ENCODE results near the gene CHAC1. TPM values are rescaled to one million over a fixed set of nuclear protein-coding genes. Genes with fewer than 3 reads are reported as not detected.

Gene CHAC1
- total RNA-seq, 5 donors from 2014 or later (not counting 1 experiment from before 2014, with no cell fraction given) = 0.44 to 7.5 (median 7.2) TPM

- under 1% methylated on average over 76 of the region's 92 CpGs for WGBS (ENCODE audit: insufficient coverage)
- ChIA-PET CTCF (interaction anchor here (0.6 to 1.7 kb wide), 12 partner anchors 10 to 1637 kb away, joined by 3 to 10 read pairs (median 4); partner anchors contain the start of genes CHAC1 (in 2 of the 2) and VPS18 (in 1 of the 2)), POLR2A (interaction anchor here in 1 of 2 donors (0.6 kb wide), 1 partner anchor 58 kb away, joined by 3 read pairs; no protein-coding TSS in a partner anchor)
- peaks cover 28 to 39% (median 38%) of the 10 kb centered on the region in 3 donors for H3K4me1 Mint-ChIP-seq
- peak; percentile 30 to 79 (median 55) for DNase-seq
- H3K4me3 Mint-ChIP-seq = peak overlapping the region; percentile 74 to 87 (median 80)
- no peaks in the 10 kb centered on the region for H3K9me3 Mint-ChIP-seq
- H3K4me3 ChIP-seq (ENCODE audit: control insufficient read depth in 1 of 2, extremely low read depth in 1 of 2, low read length in 1 of 2) = peak overlapping the region; percentile 62 to 89
- H3K27me3 Mint-ChIP-seq = no peaks in the 10 kb centered on the region
- H3K36me3 ChIP-seq (ENCODE audit: control insufficient read depth in 2 of 2, extremely low read depth in 1 of 2, insufficient read depth in 1 of 2, low read length in 1 of 2) = no peaks in the 10 kb centered on the region
- H3K9me3 ChIP-seq = no peaks in the 10 kb centered on the region
- H3K27me3 ChIP-seq (replicated peaks in 1 of 2; ENCODE audit: control insufficient read depth in 2 of 2, extremely low read depth in 1 of 2, insufficient read depth in 2 of 2, low read length in 1 of 2) = peaks cover 0 to 3% of the 10 kb centered on the region in 2 experiments
- ATAC-seq (replicated peaks in 1 of 4) = peak; percentile 66 to 79 (median 74)
- H3K27ac Mint-ChIP-seq = peak overlapping the region; percentile 79 to 91
- H3K36me3 Mint-ChIP-seq = no peaks in the 10 kb centered on the region
- H3K4me1 ChIP-seq (ENCODE audit: control insufficient read depth in 1 of 2, extremely low read depth in 1 of 2, insufficient read depth in 2 of 2, low read length in 2 of 2) = peaks cover 16 to 32% of the 10 kb centered on the region in 2 experiments
- H3K27ac ChIP-seq (ENCODE audit: low read length) = peak overlapping the region; percentile 79
These were observed 11.5 kb upstream of the CHAC1 start for GRCh38 chr15:40941528-40942336.

GRCh38 chr15:40942337-40942854 is 10.9 kb upstream of the CHAC1 start:
- peaks cover 0 to 3% of the 10 kb centered on the region in 2 experiments for H3K27me3 ChIP-seq (replicated peaks in 1 of 2; ENCODE audit: control insufficient read depth in 2 of 2, extremely low read depth in 1 of 2, insufficient read depth in 2 of 2, low read length in 1 of 2)
- POLR2A ChIA-PET = interaction anchor here in 1 of 2 donors (0.5 to 0.6 kb wide), 2 partner anchors 59 to 540 kb away, joined by 3 to 5 read pairs; no protein-coding TSS in a partner anchor
- DNase-seq = peak in 1 of 35 experiments; percentile 38

GRCh38 chr15:40942878-40943277 is 10.4 kb upstream of the CHAC1 start:
- POLR2A ChIA-PET = interaction anchor here in 1 of 2 donors (0.5 kb wide), 1 partner anchor 540 kb away, joined by 5 read pairs; no protein-coding TSS in a partner anchor
- Histone ChIP-seq H3K4me1 (ENCODE audit: control insufficient read depth in 1 of 2, extremely low read depth in 1 of 2, insufficient read depth in 2 of 2, low read length in 2 of 2) (peaks cover 16 to 32% of the 10 kb centered on the region in 2 experiments), H3K27me3 (replicated peaks in 1 of 2; ENCODE audit: control insufficient read depth in 2 of 2, extremely low read depth in 1 of 2, insufficient read depth in 2 of 2, low read length in 1 of 2) (peaks cover 0 to 3% of the 10 kb centered on the region in 2 experiments), H3K27ac (ENCODE audit: low read length) (no peak overlapping the region), H3K4me3 (ENCODE audit: control insufficient read depth in 1 of 2, extremely low read depth in 1 of 2, low read length in 1 of 2) (peak overlapping the region in 1 of 2 donors; percentile 89), H3K9me3 (no peaks in the 10 kb centered on the region), H3K36me3 (ENCODE audit: control insufficient read depth in 2 of 2, extremely low read depth in 1 of 2, insufficient read depth in 1 of 2, low read length in 1 of 2) (no peaks in the 10 kb centered on the region)
- WGBS (ENCODE audit: insufficient coverage) = 95% methylated on average over 8 of the region's 12 CpGs
- ATAC-seq (replicated peaks in 1 of 4) = no peak
- Mint-ChIP-seq H3K4me3 (peak overlapping the region; percentile 74 to 87 (median 80)), H3K27me3 (no peaks in the 10 kb centered on the region), H3K27ac (peak overlapping the region; percentile 79 to 90), H3K4me1 (peaks cover 28 to 39% (median 38%) of the 10 kb centered on the region in 3 donors), H3K36me3 (no peaks in the 10 kb centered on the region), H3K9me3 (no peaks in the 10 kb centered on the region)
- DNase-seq = no peak
- CTCF ChIA-PET = interaction anchor here (0.6 to 1.7 kb wide), 6 partner anchors 11 to 245 kb away, joined by 3 to 11 read pairs (median 6); partner anchors contain the start of gene CHAC1 (in 1 of the 2)

More at GRCh38 chr15:40942337-40942854, 10.9 kb upstream of the CHAC1 start:
- Mint-ChIP-seq H3K4me1 (peaks cover 28 to 39% (median 38%) of the 10 kb centered on the region in 3 donors), H3K36me3 (no peaks in the 10 kb centered on the region), H3K27me3 (no peaks in the 10 kb centered on the region), H3K27ac (peak overlapping the region; percentile 79 to 90), H3K9me3 (no peaks in the 10 kb centered on the region), H3K4me3 (peak overlapping the region; percentile 74 to 87 (median 80))
- no peaks in the 10 kb centered on the region for H3K36me3 ChIP-seq (ENCODE audit: control insufficient read depth in 2 of 2, extremely low read depth in 1 of 2, insufficient read depth in 1 of 2, low read length in 1 of 2)
- H3K4me1 ChIP-seq (ENCODE audit: control insufficient read depth in 1 of 2, extremely low read depth in 1 of 2, insufficient read depth in 2 of 2, low read length in 2 of 2) = peaks cover 16 to 32% of the 10 kb centered on the region in 2 experiments
- WGBS (ENCODE audit: insufficient coverage) = 46% methylated on average over 6 of the region's 15 CpGs
- peak overlapping the region; percentile 79 for H3K27ac ChIP-seq (ENCODE audit: low read length)
- H3K9me3 ChIP-seq = no peaks in the 10 kb centered on the region
- CTCF ChIA-PET = interaction anchor here (0.6 to 1.7 kb wide), 9 partner anchors 9 to 1636 kb away, joined by 3 to 10 read pairs (median 4); partner anchors contain the start of gene CHAC1 (in 2 of the 2)
- peak in 3 of 4 experiments; percentile 1 to 6 (median 5) for ATAC-seq (replicated peaks in 1 of 4)
- H3K4me3 ChIP-seq (ENCODE audit: control insufficient read depth in 1 of 2, extremely low read depth in 1 of 2, low read length in 1 of 2) = peak overlapping the region; percentile 62 to 89

- peaks cover 16 to 32% of the 10 kb centered on the region in 2 experiments for H3K4me1 ChIP-seq (ENCODE audit: control insufficient read depth in 1 of 2, extremely low read depth in 1 of 2, insufficient read depth in 2 of 2, low read length in 2 of 2)
- H3K9me3 ChIP-seq = no peaks in the 10 kb centered on the region
- H3K27me3 Mint-ChIP-seq = no peaks in the 10 kb centered on the region
- no peaks in the 10 kb centered on the region for H3K36me3 Mint-ChIP-seq
- no peak overlapping the region for H3K4me3 ChIP-seq (ENCODE audit: control insufficient read depth in 1 of 2, extremely low read depth in 1 of 2, low read length in 1 of 2)
- no peaks in the 10 kb centered on the region for H3K36me3 ChIP-seq (ENCODE audit: control insufficient read depth in 2 of 2, extremely low read depth in 1 of 2, insufficient read depth in 1 of 2, low read length in 1 of 2)
- WGBS (ENCODE audit: insufficient coverage) = 93% methylated on average over 7 of the region's 9 CpGs
- H3K4me3 Mint-ChIP-seq = peak overlapping the region in 2 of 3 donors; percentile 80 to 87
- ATAC-seq (replicated peaks in 1 of 4) (no peak), DNase-seq (no peak)
- H3K27ac ChIP-seq (ENCODE audit: low read length) = no peak overlapping the region
- POLR2A ChIA-PET = no interaction called here
- no peaks in the 10 kb centered on the region for H3K9me3 Mint-ChIP-seq
- H3K27ac Mint-ChIP-seq = no peak overlapping the region
- H3K4me1 Mint-ChIP-seq = peaks cover 28 to 39% (median 38%) of the 10 kb centered on the region in 3 donors
- CTCF ChIA-PET = interaction anchor here in 1 of 2 donors (0.6 kb wide), 1 partner anchor 244 kb away, joined by 11 read pairs; no protein-coding TSS in a partner anchor
- H3K27me3 ChIP-seq (replicated peaks in 1 of 2; ENCODE audit: control insufficient read depth in 2 of 2, extremely low read depth in 1 of 2, insufficient read depth in 2 of 2, low read length in 1 of 2) = peaks cover 0 to 3% of the 10 kb centered on the region in 2 experiments
These were observed 9.4 kb upstream of the CHAC1 start for GRCh38 chr15:40943764-40944365.

- Mint-ChIP-seq H3K9me3 (no peaks in the 10 kb centered on the region), H3K4me1 (peaks cover 28 to 38% (median 33%) of the 10 kb centered on the region in 3 donors), H3K27ac (no peak overlapping the region), H3K4me3 (peak overlapping the region in 1 of 3 donors; percentile 87), H3K27me3 (peaks cover 0 to under 1% of the 10 kb centered on the region in 2 donors), H3K36me3 (no peaks in the 10 kb centered on the region)
- H3K4me3 ChIP-seq (ENCODE audit: control insufficient read depth in 1 of 2, extremely low read depth in 1 of 2, low read length in 1 of 2) = no peak overlapping the region
- CTCF ChIA-PET = no interaction called here
- H3K4me1 ChIP-seq (ENCODE audit: control insufficient read depth in 1 of 2, extremely low read depth in 1 of 2, insufficient read depth in 2 of 2, low read length in 2 of 2) = peaks cover 16 to 32% of the 10 kb centered on the region in 2 experiments
- POLR2A ChIA-PET = no interaction called here
- ATAC-seq (replicated peaks in 1 of 4) = no peak
- 72% methylated on average over 5 of the region's 11 CpGs for WGBS (ENCODE audit: insufficient coverage)
- H3K36me3 ChIP-seq (ENCODE audit: control insufficient read depth in 2 of 2, extremely low read depth in 1 of 2, insufficient read depth in 1 of 2, low read length in 1 of 2) = no peaks in the 10 kb centered on the region
- H3K27ac ChIP-seq (ENCODE audit: low read length) = no peak overlapping the region
- peaks cover 0 to 3% of the 10 kb centered on the region in 2 experiments for H3K27me3 ChIP-seq (replicated peaks in 1 of 2; ENCODE audit: control insufficient read depth in 2 of 2, extremely low read depth in 1 of 2, insufficient read depth in 2 of 2, low read length in 1 of 2)
- no peak for DNase-seq
- no peaks in the 10 kb centered on the region for H3K9me3 ChIP-seq
These were observed 8.6 kb upstream of the CHAC1 start for GRCh38 chr15:40944510-40945296.

Measured in T-cell (primary cell).